Activated CD4-positive, alpha-beta memory T cell treated with anti-CD3 and anti-CD28 coated beads, Interleukin-2, amount 10 ng/mL, durations not matched to agents 7 days and 5 days (primary cell): ENCODE results near the gene NFIA. TPM values are rescaled to one million over a fixed set of nuclear protein-coding genes. Genes with fewer than 3 reads are reported as not detected.
A peak's percentile ranks its signal among the peaks of the same experiment; 100 is the strongest.
"Not testable (repeated sequence)": the region's sequence is repeated elsewhere in the genome, so short reads cannot be mapped to it uniquely, and the experiment has no call there.

Experiments used
- CTCF ChIA-PET: fragments of 350-600 bp; sonication (Branson Sonifier 250); formaldehyde crosslinking; loops from one replicate; lab custom pipeline; 2021; ENCODE audit warnings: antibody characterized with exemption, inconsistent platforms; lab: Charles Lee
- POLR2A ChIA-PET: fragments of 350-600 bp; sonication (Branson Sonifier 250); formaldehyde crosslinking; loops from one replicate; lab custom pipeline; 2021; ENCODE audit warnings: antibody characterized with exemption; lab: Charles Lee
- DNase-seq: peaks from one replicate; pipeline ENCODE4 v3.0.0-alpha.2; 2020
- H3K27ac Mint-ChIP-seq: one replicate; pipeline ENCODE4 v1.8.0; 2021; ENCODE audit warnings: mild to moderate bottlenecking, mixed read lengths
- H3K27me3 Mint-ChIP-seq: one replicate; pipeline ENCODE4 v1.8.0; 2021; ENCODE audit warnings: mixed read lengths
- H3K36me3 Mint-ChIP-seq: one replicate; pipeline ENCODE4 v1.8.0; 2021; ENCODE audit warnings: low read depth, mixed read lengths
- H3K4me1 Mint-ChIP-seq: one replicate; pipeline ENCODE4 v1.8.0; 2021; ENCODE audit warnings: mixed read lengths
- H3K4me3 Mint-ChIP-seq: one replicate; pipeline ENCODE4 v1.8.0; 2021; ENCODE audit warnings: mild to moderate bottlenecking, mixed read lengths
- H3K9me3 Mint-ChIP-seq: one replicate; pipeline ENCODE4 v1.8.0; 2021; ENCODE audit warnings: mixed read lengths
- total RNA-seq, 2 experiments: library from RNA; stranded (reverse); gene quantifications; one replicate each; pipeline ENCODE4 v1.2.3, GENCODE V29; 2021

Gene NFIA
- total RNA-seq, 2 experiments from 2014 or later = 2.4 to 3.0 TPM

- POLR2A ChIA-PET = interaction anchor here (0.6 kb wide), 1 partner anchor 10 kb away, joined by 3 read pairs; no protein-coding TSS in a partner anchor
Observed at GRCh38 chr1:61067446-61068019, 14.8 kb upstream of the NFIA start.

GRCh38 chr1:61070054-61070453 is 12.3 kb upstream of the NFIA start:
- Mint-ChIP-seq H3K27me3 (peaks cover 8% of the 10 kb centered on the region), H3K27ac (no peak overlapping the region), H3K36me3 (no peaks in the 10 kb centered on the region), H3K4me3 (no peak overlapping the region), H3K4me1 (no peaks in the 10 kb centered on the region), H3K9me3 (no peaks in the 10 kb centered on the region)
- DNase-seq = no peak
- ChIA-PET POLR2A (interaction anchor here (0.6 kb wide), 1 partner anchor 13 kb away, joined by 3 read pairs; no protein-coding TSS in a partner anchor), CTCF (interaction anchor here (0.9 to 1.8 kb wide), 2 partner anchors 8 to 27 kb away, joined by 3 to 5 read pairs; no protein-coding TSS in a partner anchor)

More at GRCh38 chr1:61067446-61068019, 14.8 kb upstream of the NFIA start:
- no peak for DNase-seq
- CTCF ChIA-PET = no interaction called here
- H3K36me3 Mint-ChIP-seq = no peaks in the 10 kb centered on the region
- H3K9me3 Mint-ChIP-seq = no peaks in the 10 kb centered on the region
- peaks cover 11% of the 10 kb centered on the region for H3K27me3 Mint-ChIP-seq
- H3K4me1 Mint-ChIP-seq = no peaks in the 10 kb centered on the region
- H3K27ac Mint-ChIP-seq = no peak overlapping the region
- no peak overlapping the region for H3K4me3 Mint-ChIP-seq

- Mint-ChIP-seq H3K4me1 (peaks cover 4% of the 10 kb centered on the region), H3K27ac (no peak overlapping the region), H3K36me3 (no peaks in the 10 kb centered on the region), H3K4me3 (no peak overlapping the region), H3K9me3 (no peaks in the 10 kb centered on the region), H3K27me3 (peaks cover 8% of the 10 kb centered on the region)
- no peak for DNase-seq
- POLR2A ChIA-PET = no interaction called here
- CTCF ChIA-PET = interaction anchor here (1.3 kb wide), 1 partner anchor 21 kb away, joined by 3 read pairs; no protein-coding TSS in a partner anchor
Observed at GRCh38 chr1:61071205-61072130, 10.9 kb upstream of the NFIA start.

- ChIA-PET POLR2A (no interaction called here), CTCF (interaction anchor here (0.7 to 6.5 kb wide), 4 partner anchors 8 to 31 kb away, joined by 3 to 73 read pairs (median 4); no protein-coding TSS in a partner anchor)
- peaks cover 13% of the 10 kb centered on the region for H3K27me3 Mint-ChIP-seq
Observed at GRCh38 chr1:61073871-61074270, 8.5 kb upstream of the NFIA start.

GRCh38 chr1:61075833-61076232 is 6.5 kb upstream of the NFIA start:
- peaks cover 27% of the 10 kb centered on the region for H3K27me3 Mint-ChIP-seq
- not testable (repeated sequence) for H3K27ac Mint-ChIP-seq, DNase-seq, H3K4me3 Mint-ChIP-seq, H3K36me3 Mint-ChIP-seq, H3K9me3 Mint-ChIP-seq
- ChIA-PET CTCF (interaction anchor here (6.5 kb wide), 1 partner anchor 26 kb away, joined by 73 read pairs; no protein-coding TSS in a partner anchor), POLR2A (interaction anchor here (1.0 to 3.8 kb wide), 2 partner anchors 24 to 327 kb away, joined by 3 to 55 read pairs; no protein-coding TSS in a partner anchor)
- peaks cover 37% of the 10 kb centered on the region for H3K4me1 Mint-ChIP-seq

More at GRCh38 chr1:61073871-61074270, 8.5 kb upstream of the NFIA start:
- H3K36me3 Mint-ChIP-seq = no peaks in the 10 kb centered on the region
- no peak overlapping the region for H3K4me3 Mint-ChIP-seq
- peaks cover 18% of the 10 kb centered on the region for H3K4me1 Mint-ChIP-seq
- no peak for DNase-seq
- no peaks in the 10 kb centered on the region for H3K9me3 Mint-ChIP-seq
- no peak overlapping the region for H3K27ac Mint-ChIP-seq

- CTCF ChIA-PET = interaction anchor here (0.6 to 6.5 kb wide), 5 partner anchors 17 to 775 kb away, joined by 3 to 73 read pairs (median 4); no protein-coding TSS in a partner anchor
- H3K27me3 Mint-ChIP-seq = peaks cover 30% of the 10 kb centered on the region
- no peaks in the 10 kb centered on the region for H3K9me3 Mint-ChIP-seq
- H3K4me3 Mint-ChIP-seq = peak overlapping the region; percentile 87
- H3K27ac Mint-ChIP-seq = peak overlapping the region; percentile 95
- peaks cover 45% of the 10 kb centered on the region for H3K4me1 Mint-ChIP-seq
- POLR2A ChIA-PET = interaction anchor here (0.9 to 3.8 kb wide), 12 partner anchors 9 to 1359 kb away, joined by 3 to 55 read pairs (median 4); no protein-coding TSS in a partner anchor
- DNase-seq = peak; percentile 84
- H3K36me3 Mint-ChIP-seq = no peaks in the 10 kb centered on the region
Observed at GRCh38 chr1:61076728-61077675, 5.4 kb upstream of the NFIA start.

- no peaks in the 10 kb centered on the region for H3K9me3 Mint-ChIP-seq
- H3K27me3 Mint-ChIP-seq = peaks cover 33% of the 10 kb centered on the region
- POLR2A ChIA-PET = interaction anchor here (0.7 to 3.8 kb wide), 12 partner anchors 8 to 1358 kb away, joined by 3 to 55 read pairs (median 4); no protein-coding TSS in a partner anchor
Observed at GRCh38 chr1:61077676-61078541, 4.5 kb upstream of the NFIA start.

GRCh38 chr1:61078618-61079295 is 3.6 kb upstream of the NFIA start:
- H3K27me3 Mint-ChIP-seq = peaks cover 34% of the 10 kb centered on the region
- peak overlapping the region; percentile 95 for H3K27ac Mint-ChIP-seq
- H3K4me3 Mint-ChIP-seq = peak overlapping the region; percentile 87
- no peaks in the 10 kb centered on the region for H3K9me3 Mint-ChIP-seq
- H3K36me3 Mint-ChIP-seq = peaks cover under 1% of the 10 kb centered on the region
- ChIA-PET CTCF (interaction anchor here (1.0 to 6.5 kb wide), 2 partner anchors 9 to 29 kb away, joined by 3 to 73 read pairs; no protein-coding TSS in a partner anchor), POLR2A (interaction anchor here (1.0 to 3.8 kb wide), 6 partner anchors 18 to 1357 kb away, joined by 3 to 55 read pairs (median 10); no protein-coding TSS in a partner anchor)
- DNase-seq = no peak
- peaks cover 48% of the 10 kb centered on the region for H3K4me1 Mint-ChIP-seq

More at GRCh38 chr1:61077676-61078541, 4.5 kb upstream of the NFIA start:
- H3K4me3 Mint-ChIP-seq = peak overlapping the region; percentile 87
- H3K36me3 Mint-ChIP-seq = no peaks in the 10 kb centered on the region
- CTCF ChIA-PET = interaction anchor here (0.7 to 6.5 kb wide), 5 partner anchors 8 to 223 kb away, joined by 3 to 73 read pairs (median 3); no protein-coding TSS in a partner anchor
- peak; percentile 91 for DNase-seq
- H3K4me1 Mint-ChIP-seq = peaks cover 47% of the 10 kb centered on the region
- H3K27ac Mint-ChIP-seq = peak overlapping the region; percentile 95

- Mint-ChIP-seq H3K9me3 (no peaks in the 10 kb centered on the region), H3K27me3 (peaks cover 40% of the 10 kb centered on the region), H3K4me1 (peaks cover 54% of the 10 kb centered on the region), H3K27ac (no peak overlapping the region), H3K4me3 (no peak overlapping the region), H3K36me3 (peaks cover 4% of the 10 kb centered on the region)
- ChIA-PET CTCF (interaction anchor here (6.5 kb wide), 1 partner anchor 29 kb away, joined by 73 read pairs; no protein-coding TSS in a partner anchor), POLR2A (interaction anchor here (2.7 to 3.8 kb wide), 2 partner anchors 21 to 28 kb away, joined by 17 to 55 read pairs; no protein-coding TSS in a partner anchor)
- no peak for DNase-seq
Observed at GRCh38 chr1:61079296-61079897, 3.0 kb upstream of the NFIA start.

- no peak for DNase-seq
- CTCF ChIA-PET = interaction anchor here (0.7 to 3.1 kb wide), 2 partner anchors 30 to 188 kb away, joined by 3 to 19 read pairs; no protein-coding TSS in a partner anchor
- H3K9me3 Mint-ChIP-seq = no peaks in the 10 kb centered on the region
- H3K27ac Mint-ChIP-seq = no peak overlapping the region
- peaks cover 54% of the 10 kb centered on the region for H3K4me1 Mint-ChIP-seq
- peaks cover 4% of the 10 kb centered on the region for H3K36me3 Mint-ChIP-seq
- H3K4me3 Mint-ChIP-seq = no peak overlapping the region
- peaks cover 44% of the 10 kb centered on the region for H3K27me3 Mint-ChIP-seq
- POLR2A ChIA-PET = interaction anchor here (0.7 to 1.3 kb wide), 3 partner anchors 14 to 192 kb away, joined by 3 read pairs; no protein-coding TSS in a partner anchor
Observed at GRCh38 chr1:61079898-61080336, 2.4 kb upstream of the NFIA start.
